Gastroesophageal sphincter (tissue), 4 donors: Measurements from ENCODE around the gene BANF2. TPM values are rescaled to one million over a fixed set of nuclear protein-coding genes. Genes with fewer than 3 reads are reported as not detected.

Experiments used
- ATAC-seq: fragments of 150-250 bp; one replicate; pipeline ENCODE4 v1.9.1; 2016; ENCODE audit warnings: mild to moderate bottlenecking, moderate library complexity
- H3K27ac ChIP-seq, 4 donors: fragments of 200-600 bp; sonication (generic) in 3 of 4; 1 replicate in 3 of 4; 2 replicates in 1 of 4; pipeline ENCODE4 v1.5.1; 2016 to 2019
- H3K27me3 ChIP-seq: fragments of 200-600 bp; sonication (generic); one replicate; pipeline ENCODE4 v1.5.1; 2019
- H3K36me3 ChIP-seq, 2 donors: fragments of 200-600 bp; sonication (generic); one replicate each; pipeline ENCODE4 v1.5.1; 2019; ENCODE audit warnings: control low read depth in 1 of 2
- H3K4me1 ChIP-seq, 3 donors: fragments of 200-600 bp; sonication (generic); 1 replicate in 2 of 3; 2 replicates in 1 of 3; pipeline ENCODE4 v1.5.1; 2016 to 2019; ENCODE audit warnings: control low read depth in 2 of 3
- H3K4me3 ChIP-seq, 2 donors: fragments of 200-600 bp; sonication (generic); one replicate each; pipeline ENCODE4 v1.5.1; 2019; ENCODE audit warnings: mild to moderate bottlenecking in 1 of 2, moderate library complexity in 1 of 2
- H3K9me3 ChIP-seq, 3 donors: fragments of 200-600 bp; sonication (generic); one replicate each; pipeline ENCODE4 v1.5.1; 2017 to 2019; ENCODE audit warnings: control low read depth in 2 of 3
- CTCF ChIP-seq, 4 experiments: fragments of 200-600 bp in 2 of 4; fragments of 450-650 bp in 2 of 4; sonication (generic) in 1 of 4; IDR thresholded peaks; one replicate each; pipeline ENCODE4 v1.5.1; 2017 to 2019; ENCODE audit warnings: antibody characterized with exemption in 4 of 4, mild to moderate bottlenecking in 2 of 4, moderate library complexity in 2 of 4
- EP300 ChIP-seq: sonication (generic); formaldehyde crosslinking; IDR thresholded peaks from one replicate; pipeline ENCODE4 v1.6.1; 2017; ENCODE audit warnings: antibody characterized with exemption, mild to moderate bottlenecking
- POLR2A ChIP-seq, 2 donors: fragments of 450-650 bp; IDR thresholded peaks; one replicate each; pipeline ENCODE4 v1.6.1; 2017; ENCODE audit warnings: antibody characterized with exemption in 2 of 2, mild to moderate bottlenecking in 2 of 2, moderate library complexity in 1 of 2
- POLR2AphosphoS5 ChIP-seq: sonication (generic); formaldehyde crosslinking; IDR thresholded peaks from one replicate; pipeline ENCODE4 v1.6.1; 2017; ENCODE audit warnings: antibody characterized with exemption
- WGBS, 2 donors: methylation state at CpG; one replicate each; pipeline ENCODE4 v1.1.5; 2018; ENCODE audit warnings: low coverage in 1 of 2; 5-methylcytosine and 5-hydroxymethylcytosine counted together
- total RNA-seq, 4 donors: library from RNA; depleted of rRNA; stranded (reverse); fragments of >200 nt; gene quantifications; one replicate each; pipeline ENCODE4 v1.1.0, GENCODE V29; 2016

BANF2 gene
- total RNA-seq, 4 donors from 2014 or later = not detected

DNA sequence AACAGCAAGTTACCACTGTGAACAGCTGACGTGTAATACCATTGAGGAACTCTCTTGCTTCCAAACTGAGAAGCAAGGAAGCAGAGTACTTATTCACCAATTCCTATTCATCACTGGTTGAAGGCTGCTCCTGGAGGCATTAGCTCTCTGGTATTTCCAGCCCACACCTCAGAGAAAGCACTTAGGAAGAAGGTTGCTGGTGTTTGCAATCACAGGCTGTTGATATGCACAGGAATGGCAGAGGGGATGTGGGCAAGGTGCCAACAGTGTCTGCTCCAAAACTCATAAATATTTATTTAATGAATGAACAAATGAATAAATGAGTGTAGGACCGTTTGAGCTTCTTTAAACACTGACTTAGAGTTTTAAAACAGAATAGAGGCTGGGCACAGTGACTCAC lies 10.8 kb upstream of the BANF2 start:
- Histone ChIP-seq H3K36me3 (no peaks in the 10 kb centered on the region), H3K4me3 (no peak overlapping the region), H3K27me3 (no peaks in the 10 kb centered on the region), H3K27ac (peak overlapping the region in 3 of 4 donors; percentile 20 to 63 (median 23)), H3K4me1 (peaks cover 0 to 45% (median 0%) of the 10 kb centered on the region in 3 donors), H3K9me3 (no peaks in the 10 kb centered on the region)
- peak; percentile 62 for ATAC-seq
- WGBS, 2 donors = 8 to 17% methylated on average over 2 of the region's 2 CpGs
- TF ChIP-seq POLR2AphosphoS5 (peak; percentile 75), POLR2A (IDR thresholded peaks at IDR 0.05) (no peak)

DNA sequence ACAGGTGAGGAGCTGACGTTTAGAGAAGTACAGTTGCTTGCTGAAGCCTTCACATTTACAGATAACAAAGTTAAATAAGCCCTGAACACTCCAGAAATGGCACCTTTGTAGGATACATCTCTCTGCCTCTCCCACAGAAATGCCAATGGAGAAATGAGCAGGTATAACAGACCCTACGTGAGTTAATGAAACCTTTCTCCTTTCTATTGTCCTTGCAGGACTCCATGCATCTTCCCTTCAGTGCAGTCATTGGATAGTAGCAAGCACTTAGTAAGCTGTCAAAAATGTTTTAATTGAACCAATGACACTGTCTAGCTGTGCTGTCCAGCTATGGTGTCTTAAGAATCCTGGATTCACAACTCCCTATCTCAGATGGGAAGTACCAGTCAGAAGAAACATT lies 9.6 kb upstream of the BANF2 start:
- ATAC-seq = no peak
- Histone ChIP-seq H3K9me3 (no peaks in the 10 kb centered on the region), H3K4me3 (no peak overlapping the region), H3K27ac (no peak overlapping the region), H3K4me1 (peaks cover 0 to 47% (median 0%) of the 10 kb centered on the region in 3 donors), H3K27me3 (no peaks in the 10 kb centered on the region), H3K36me3 (no peaks in the 10 kb centered on the region)
- TF ChIP-seq POLR2A (IDR thresholded peaks at IDR 0.05) (no peak), EP300 (no peak), POLR2AphosphoS5 (no peak), CTCF (IDR thresholded peaks at IDR 0.05) (no peak)
- 74% methylated on average over 2 of the region's 2 CpGs; no CpG with 5 or more reads in 1 of the 2 donors for WGBS, 2 donors

DNA sequence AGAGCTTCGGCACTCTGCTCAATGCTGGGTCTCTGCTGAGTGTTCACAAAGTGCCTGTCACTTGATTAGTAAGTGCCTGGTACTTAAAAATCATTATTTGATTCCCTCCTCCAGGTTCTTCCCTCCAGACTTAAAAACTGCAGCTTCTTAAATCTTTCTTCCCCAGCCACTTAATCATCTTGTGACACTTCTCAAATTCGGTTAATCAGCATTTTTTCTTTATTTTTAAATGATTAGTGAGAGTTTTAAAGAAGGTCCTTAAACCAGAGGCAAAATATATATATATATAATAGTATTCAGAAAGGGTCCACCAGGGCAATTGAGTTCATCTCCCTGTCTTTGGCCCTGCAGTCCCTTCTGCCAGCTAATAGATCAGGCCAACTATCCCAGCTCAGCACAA lies 8.0 kb upstream of the BANF2 start:
- no peak for ATAC-seq
- Histone ChIP-seq H3K4me3 (no peak overlapping the region), H3K27ac (no peak overlapping the region), H3K4me1 (peaks cover 0 to 47% (median 0%) of the 10 kb centered on the region in 3 donors), H3K9me3 (peaks cover 0 to 9% (median 0%) of the 10 kb centered on the region in 3 donors), H3K27me3 (no peaks in the 10 kb centered on the region), H3K36me3 (no peaks in the 10 kb centered on the region)
- TF ChIP-seq CTCF (IDR thresholded peaks at IDR 0.05) (no peak), EP300 (no peak), POLR2AphosphoS5 (no peak), POLR2A (IDR thresholded peaks at IDR 0.05) (no peak)
- 84 to 89% methylated on average over 1 to 2 of the region's 2 CpGs for WGBS, 2 donors

- no peaks in the 10 kb centered on the region for H3K36me3 ChIP-seq
- peak overlapping the region in 3 of 4 donors; percentile 21 to 63 (median 26) for H3K27ac ChIP-seq
- WGBS, 2 donors = 27 to 28% methylated on average over 3 to 11 of the region's 18 CpGs
- no peaks in the 10 kb centered on the region for H3K27me3 ChIP-seq
- TF ChIP-seq POLR2A (IDR thresholded peaks at IDR 0.05) (no peak), POLR2AphosphoS5 (peak; percentile 29), CTCF (IDR thresholded peaks at IDR 0.05) (no peak), EP300 (no peak)
- peaks cover 0 to 47% (median 0%) of the 10 kb centered on the region in 3 donors for H3K4me1 ChIP-seq
- peaks cover 0 to 9% (median 0%) of the 10 kb centered on the region in 3 donors for H3K9me3 ChIP-seq
- no peak overlapping the region for H3K4me3 ChIP-seq
- peak; percentile 55 for ATAC-seq
These were observed 6.2 kb upstream of the BANF2 start for GRCh38 chr20:17693444-17694001.

DNA sequence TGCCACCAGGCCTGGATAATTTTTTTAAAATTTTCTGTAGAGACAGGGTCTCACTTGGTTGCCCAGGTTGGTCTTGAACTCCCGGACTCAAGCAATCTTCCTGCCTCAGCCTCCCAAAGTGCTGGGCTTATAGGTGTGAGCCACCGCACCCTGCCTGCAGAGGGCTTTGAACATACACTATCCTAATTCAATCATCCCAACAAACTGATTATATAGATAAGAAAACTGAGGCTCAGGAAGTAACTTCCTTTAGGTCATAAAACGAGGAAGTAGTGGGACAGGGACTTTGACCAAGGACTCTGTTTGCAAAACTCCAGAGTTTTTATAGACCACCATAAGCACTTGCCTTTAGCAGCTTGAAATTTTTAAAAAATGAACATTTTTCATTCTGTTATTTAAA lies 5.0 kb upstream of the BANF2 start:
- Histone ChIP-seq H3K4me1 (peaks cover 0 to 34% (median 0%) of the 10 kb centered on the region in 3 donors), H3K27me3 (no peaks in the 10 kb centered on the region), H3K36me3 (no peaks in the 10 kb centered on the region), H3K27ac (no peak overlapping the region), H3K4me3 (no peak overlapping the region), H3K9me3 (peaks cover 0 to 9% (median 0%) of the 10 kb centered on the region in 3 donors)
- no peak for TF ChIP-seq POLR2AphosphoS5
- no peak for TF ChIP-seq POLR2A (IDR thresholded peaks at IDR 0.05)
- no peak for TF ChIP-seq CTCF (IDR thresholded peaks at IDR 0.05)
- no peak for TF ChIP-seq EP300
- 67 to 85% methylated on average over 1 to 3 of the region's 3 CpGs for WGBS, 2 donors
- ATAC-seq = no peak
